ENCODE results near the gene CLIC1. TPM values are rescaled to one million over a fixed set of nuclear protein-coding genes. Genes with fewer than 3 reads are reported as not detected.

CLIC1 gene
- total RNA-seq, 4 donors from 2014 or later: 239 to 420 (median 333) TPM

- WGBS: 89% methylated on average over 6 of the region's 20 CpGs
- no peak for DNase-seq (ENCODE audit: low spot score in 2 of 2)
- TF ChIP-seq POLR2A (IDR thresholded peaks at IDR 0.05) (no peak), CTCF (IDR thresholded peaks at IDR 0.05) (no peak), EP300 (IDR thresholded peaks at IDR 0.05) (no peak), POLR2AphosphoS5 (IDR thresholded peaks at IDR 0.05) (no peak)
- Histone ChIP-seq H3K36me3 (peaks cover 72% of the 10 kb centered on the region), H3K4me1 (peaks cover 19% of the 10 kb centered on the region), H3K27me3 (no peaks in the 10 kb centered on the region), H3K4me3 (no peak overlapping the region), H3K27ac (no peak overlapping the region), H3K9me3 (no peaks in the 10 kb centered on the region)
Measured at GRCh38 chr6:31780507-31781243, 44.3 kb upstream of the CLIC1 start.

DNA sequence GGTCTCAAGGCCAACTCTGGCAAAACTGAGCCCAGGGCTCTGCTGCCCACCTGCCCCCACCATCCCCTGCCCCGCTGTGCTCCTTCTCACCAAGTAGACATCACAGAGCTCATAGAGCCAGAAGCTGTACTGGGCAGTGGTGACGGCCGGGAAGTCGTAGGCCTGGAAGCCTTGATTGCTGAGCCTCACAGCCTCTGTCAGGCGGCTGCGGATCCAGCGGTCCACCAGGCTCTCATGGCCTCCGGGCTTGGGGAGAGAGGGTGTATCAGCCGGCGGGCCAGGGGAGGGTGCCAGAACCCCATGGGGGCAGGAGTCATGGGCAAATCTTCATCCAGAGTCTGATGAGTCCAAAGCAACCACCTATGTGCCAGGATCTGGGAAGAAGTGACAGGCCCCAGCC lies 43.6 kb upstream of the CLIC1 start:
- WGBS: no CpG with 5 or more reads among the region's 10 CpGs
- no peak for TF ChIP-seq CTCF (IDR thresholded peaks at IDR 0.05)
- TF ChIP-seq POLR2A (IDR thresholded peaks at IDR 0.05): no peak
- TF ChIP-seq POLR2AphosphoS5 (IDR thresholded peaks at IDR 0.05): no peak
- no peak for TF ChIP-seq EP300 (IDR thresholded peaks at IDR 0.05)
- no peak overlapping the region for H3K4me3 ChIP-seq
- H3K36me3 ChIP-seq: peaks cover 65% of the 10 kb centered on the region
- no peaks in the 10 kb centered on the region for H3K27me3 ChIP-seq
- H3K4me1 ChIP-seq: peaks cover 24% of the 10 kb centered on the region
- no peak overlapping the region for H3K27ac ChIP-seq
- no peak for DNase-seq (ENCODE audit: low spot score in 2 of 2)
- no peaks in the 10 kb centered on the region for H3K9me3 ChIP-seq

GRCh38 chr6:31778999-31779885 lies 42.9 kb upstream of the CLIC1 start:
- 83% methylated on average over 19 of the region's 43 CpGs for WGBS
- no peak overlapping the region for H3K4me3 ChIP-seq
- H3K27me3 ChIP-seq: no peaks in the 10 kb centered on the region
- H3K9me3 ChIP-seq: no peaks in the 10 kb centered on the region
- H3K27ac ChIP-seq: no peak overlapping the region
- TF ChIP-seq POLR2AphosphoS5 (IDR thresholded peaks at IDR 0.05): no peak
- no peak for TF ChIP-seq CTCF (IDR thresholded peaks at IDR 0.05)
- TF ChIP-seq POLR2A (IDR thresholded peaks at IDR 0.05): no peak
- no peak for TF ChIP-seq EP300 (IDR thresholded peaks at IDR 0.05)
- H3K36me3 ChIP-seq: peaks cover 58% of the 10 kb centered on the region
- H3K4me1 ChIP-seq: peaks cover 24% of the 10 kb centered on the region
- no peak for DNase-seq (ENCODE audit: low spot score in 2 of 2)

- Histone ChIP-seq H3K9me3 (no peaks in the 10 kb centered on the region), H3K27ac (no peak overlapping the region), H3K36me3 (peaks cover 48% of the 10 kb centered on the region), H3K4me3 (no peak overlapping the region), H3K4me1 (peaks cover 24% of the 10 kb centered on the region), H3K27me3 (no peaks in the 10 kb centered on the region)
- 92% methylated on average over 2 of the region's 5 CpGs for WGBS
- no peak for TF ChIP-seq POLR2A (IDR thresholded peaks at IDR 0.05)
- no peak for DNase-seq (ENCODE audit: low spot score in 2 of 2)
Measured at GRCh38 chr6:31778193-31778592, 41.9 kb upstream of the CLIC1 start.

GRCh38 chr6:31777667-31778050 lies 41.3 kb upstream of the CLIC1 start:
- Histone ChIP-seq H3K27me3 (no peaks in the 10 kb centered on the region), H3K36me3 (peaks cover 42% of the 10 kb centered on the region), H3K4me1 (peaks cover 24% of the 10 kb centered on the region), H3K4me3 (no peak overlapping the region), H3K9me3 (no peaks in the 10 kb centered on the region), H3K27ac (no peak overlapping the region)
- TF ChIP-seq POLR2A (IDR thresholded peaks at IDR 0.05): no peak
- no peak for TF ChIP-seq CTCF (IDR thresholded peaks at IDR 0.05)
- TF ChIP-seq POLR2AphosphoS5 (IDR thresholded peaks at IDR 0.05): no peak
- TF ChIP-seq EP300 (IDR thresholded peaks at IDR 0.05): no peak
- 92% methylated on average over 5 of the region's 5 CpGs for WGBS
- no peak for DNase-seq (ENCODE audit: low spot score in 2 of 2)
